ENCODE measurements around the gene TRRAP. TPM values are rescaled to one million over a fixed set of nuclear protein-coding genes. Genes with fewer than 3 reads are reported as not detected.

TRRAP gene
- total and polyA plus RNA-seq, 7 experiments from 2014 or later, result 3.2 to 72.3 (median 63.6) TPM

- no peak overlapping the region for H3K4me3 ChIP-seq (ENCODE audit: low read length)
- POLR2A ChIA-PET, result interaction anchor here (0.6 kb wide), 1 partner anchor 449 kb away, joined by 5 read pairs; no protein-coding TSS in a partner anchor
Observed at GRCh38 chr7:98913026-98913425, 34.7 kb downstream of the TRRAP start.

GRCh38 chr7:98913612-98914011 lies 35.3 kb downstream of the TRRAP start:
- Histone ChIP-seq H3K36me3 (ENCODE audit: control insufficient read depth in 2 of 3, insufficient read depth in 3 of 3, low read length in 3 of 3) (peaks cover 18 to 89% (median 33%) of the 10 kb centered on the region in 3 experiments), H3K4me3 (ENCODE audit: low read length) (no peak overlapping the region), H3K4me1 (ENCODE audit: control insufficient read depth in 2 of 2, insufficient read depth in 2 of 2, low read length in 2 of 2) (no peaks in the 10 kb centered on the region), H3K27me3 (ENCODE audit: control insufficient read depth in 2 of 2, insufficient read depth in 2 of 2, low read length in 2 of 2) (no peaks in the 10 kb centered on the region), H3K27ac (ENCODE audit: low read depth, low read length) (no peak overlapping the region), H3K9me3 (ENCODE audit: control insufficient read depth in 2 of 3, low read length in 3 of 3) (no peaks in the 10 kb centered on the region)
- intact Hi-C loops (cut with micrococcal nuclease), result no loop called here
- Mint-ChIP-seq H3K9me3 (no peaks in the 10 kb centered on the region), H3K36me3 (peaks cover 5 to 70% (median 29%) of the 10 kb centered on the region in 5 donors), H3K4me1 (no peaks in the 10 kb centered on the region), H3K4me3 (no peak overlapping the region), H3K27ac (no peak overlapping the region), H3K27me3 (no peaks in the 10 kb centered on the region)
- DNase-seq, result no peak
- no peak for ATAC-seq
- ChIA-PET POLR2A (interaction anchor here (0.6 kb wide), 1 partner anchor 52 kb away, joined by 3 read pairs; no protein-coding TSS in a partner anchor), CTCF (no interaction called here)

More at GRCh38 chr7:98913026-98913425, 34.7 kb downstream of the TRRAP start:
- Histone ChIP-seq H3K27ac (ENCODE audit: low read depth, low read length) (no peak overlapping the region), H3K9me3 (ENCODE audit: control insufficient read depth in 2 of 3, low read length in 3 of 3) (no peaks in the 10 kb centered on the region), H3K36me3 (ENCODE audit: control insufficient read depth in 2 of 3, insufficient read depth in 3 of 3, low read length in 3 of 3) (peaks cover 24 to 89% (median 33%) of the 10 kb centered on the region in 3 experiments), H3K27me3 (ENCODE audit: control insufficient read depth in 2 of 2, insufficient read depth in 2 of 2, low read length in 2 of 2) (no peaks in the 10 kb centered on the region), H3K4me1 (ENCODE audit: control insufficient read depth in 2 of 2, insufficient read depth in 2 of 2, low read length in 2 of 2) (no peaks in the 10 kb centered on the region)
- Mint-ChIP-seq H3K27me3 (no peaks in the 10 kb centered on the region), H3K4me3 (no peak overlapping the region), H3K36me3 (peaks cover 5 to 71% (median 29%) of the 10 kb centered on the region in 5 donors), H3K9me3 (no peaks in the 10 kb centered on the region), H3K4me1 (no peaks in the 10 kb centered on the region), H3K27ac (peak overlapping the region in 2 of 9 donors; percentile 24 to 36)
- CTCF ChIA-PET, result no interaction called here
- intact Hi-C loops (cut with micrococcal nuclease), result no loop called here
- ATAC-seq (no peak), DNase-seq (no peak)

GRCh38 chr7:98917331-98917730 lies 39.0 kb downstream of the TRRAP start:
- Mint-ChIP-seq H3K36me3 (peaks cover 16 to 70% (median 26%) of the 10 kb centered on the region in 5 donors), H3K27ac (no peak overlapping the region), H3K4me1 (no peaks in the 10 kb centered on the region), H3K4me3 (no peak overlapping the region), H3K9me3 (no peaks in the 10 kb centered on the region), H3K27me3 (no peaks in the 10 kb centered on the region)
- Histone ChIP-seq H3K36me3 (ENCODE audit: control insufficient read depth in 2 of 3, insufficient read depth in 3 of 3, low read length in 3 of 3) (peaks cover 6 to 91% (median 40%) of the 10 kb centered on the region in 3 experiments), H3K27me3 (ENCODE audit: control insufficient read depth in 2 of 2, insufficient read depth in 2 of 2, low read length in 2 of 2) (no peaks in the 10 kb centered on the region), H3K27ac (ENCODE audit: low read depth, low read length) (no peak overlapping the region), H3K4me1 (ENCODE audit: control insufficient read depth in 2 of 2, insufficient read depth in 2 of 2, low read length in 2 of 2) (no peaks in the 10 kb centered on the region), H3K4me3 (ENCODE audit: low read length) (no peak overlapping the region), H3K9me3 (ENCODE audit: control insufficient read depth in 2 of 3, low read length in 3 of 3) (no peaks in the 10 kb centered on the region)
- POLR2A ChIA-PET, result no interaction called here
- intact Hi-C loops (cut with micrococcal nuclease), result no loop called here
- CTCF ChIA-PET, result no interaction called here
- DNase-seq (no peak), ATAC-seq (no peak)

GRCh38 chr7:98921608-98922372 lies 43.5 kb downstream of the TRRAP start:
- no peaks in the 10 kb centered on the region for H3K27me3 ChIP-seq (ENCODE audit: control insufficient read depth in 2 of 2, insufficient read depth in 2 of 2, low read length in 2 of 2)
- Mint-ChIP-seq H3K27me3 (no peaks in the 10 kb centered on the region), H3K4me3 (no peak overlapping the region), H3K9me3 (no peaks in the 10 kb centered on the region), H3K27ac (no peak overlapping the region), H3K36me3 (peaks cover 29 to 79% (median 40%) of the 10 kb centered on the region in 5 donors), H3K4me1 (peaks cover 0 to 12% (median 0%) of the 10 kb centered on the region in 7 donors)
- no peak overlapping the region for H3K4me3 ChIP-seq (ENCODE audit: low read length)
- DNase-seq (no peak), ATAC-seq (no peak)
- ChIA-PET POLR2A (no interaction called here), CTCF (no interaction called here)
- H3K27ac ChIP-seq (ENCODE audit: low read depth, low read length), result no peak overlapping the region
- H3K4me1 ChIP-seq (ENCODE audit: control insufficient read depth in 2 of 2, insufficient read depth in 2 of 2, low read length in 2 of 2), result no peaks in the 10 kb centered on the region
- H3K9me3 ChIP-seq (ENCODE audit: control insufficient read depth in 2 of 3, low read length in 3 of 3), result no peaks in the 10 kb centered on the region
- intact Hi-C loops (cut with micrococcal nuclease), result no loop called here
- H3K36me3 ChIP-seq (ENCODE audit: control insufficient read depth in 2 of 3, insufficient read depth in 3 of 3, low read length in 3 of 3), result peaks cover 21 to 95% (median 44%) of the 10 kb centered on the region in 3 experiments

- Histone ChIP-seq H3K36me3 (ENCODE audit: control insufficient read depth in 2 of 3, insufficient read depth in 3 of 3, low read length in 3 of 3) (peaks cover 27 to 96% (median 43%) of the 10 kb centered on the region in 3 experiments), H3K4me1 (ENCODE audit: control insufficient read depth in 2 of 2, insufficient read depth in 2 of 2, low read length in 2 of 2) (no peaks in the 10 kb centered on the region), H3K9me3 (ENCODE audit: control insufficient read depth in 2 of 3, low read length in 3 of 3) (no peaks in the 10 kb centered on the region), H3K4me3 (ENCODE audit: low read length) (no peak overlapping the region), H3K27ac (ENCODE audit: low read depth, low read length) (no peak overlapping the region), H3K27me3 (ENCODE audit: control insufficient read depth in 2 of 2, insufficient read depth in 2 of 2, low read length in 2 of 2) (no peaks in the 10 kb centered on the region)
- Mint-ChIP-seq H3K36me3 (peaks cover 30 to 78% (median 40%) of the 10 kb centered on the region in 5 donors), H3K4me3 (no peak overlapping the region), H3K4me1 (peaks cover 0 to 12% (median 0%) of the 10 kb centered on the region in 7 donors), H3K9me3 (no peaks in the 10 kb centered on the region), H3K27me3 (no peaks in the 10 kb centered on the region), H3K27ac (peak overlapping the region in 1 of 9 donors; percentile 16)
- no peak for DNase-seq
- no peak for ATAC-seq
- POLR2A ChIA-PET, result no interaction called here
- intact Hi-C loops (cut with micrococcal nuclease), result no loop called here
- CTCF ChIA-PET, result no interaction called here
Observed at GRCh38 chr7:98922392-98923187, 44.3 kb downstream of the TRRAP start.

- no peak overlapping the region for H3K4me3 ChIP-seq (ENCODE audit: low read length)
- H3K9me3 ChIP-seq (ENCODE audit: control insufficient read depth in 2 of 3, low read length in 3 of 3), result no peaks in the 10 kb centered on the region
- Mint-ChIP-seq H3K27ac (no peak overlapping the region), H3K9me3 (no peaks in the 10 kb centered on the region), H3K27me3 (no peaks in the 10 kb centered on the region), H3K36me3 (peaks cover 33 to 81% (median 47%) of the 10 kb centered on the region in 5 donors), H3K4me1 (peaks cover 0 to 12% (median 0%) of the 10 kb centered on the region in 7 donors), H3K4me3 (no peak overlapping the region)
- POLR2A ChIA-PET, result no interaction called here
- no peaks in the 10 kb centered on the region for H3K27me3 ChIP-seq (ENCODE audit: control insufficient read depth in 2 of 2, insufficient read depth in 2 of 2, low read length in 2 of 2)
- no peak overlapping the region for H3K27ac ChIP-seq (ENCODE audit: low read depth, low read length)
- DNase-seq (no peak), ATAC-seq (no peak)
- no peaks in the 10 kb centered on the region for H3K4me1 ChIP-seq (ENCODE audit: control insufficient read depth in 2 of 2, insufficient read depth in 2 of 2, low read length in 2 of 2)
- intact Hi-C loops (cut with micrococcal nuclease), result no loop called here
- CTCF ChIA-PET, result interaction anchor here (1.6 kb wide), 1 partner anchor 21 kb away, joined by 4 read pairs; no protein-coding TSS in a partner anchor
- peaks cover 28 to 96% (median 47%) of the 10 kb centered on the region in 3 experiments for H3K36me3 ChIP-seq (ENCODE audit: control insufficient read depth in 2 of 3, insufficient read depth in 3 of 3, low read length in 3 of 3)
Observed at GRCh38 chr7:98923512-98923911, 45.2 kb downstream of the TRRAP start.

All from naive thymus-derived CD4-positive, alpha-beta T cell (primary cell).